Urinary bladder (tissue), 4 donors: ENCODE data around the gene OPRL1. TPM values are rescaled to one million over a fixed set of nuclear protein-coding genes. Genes with fewer than 3 reads are reported as not detected.

ENCODE experiments used
- DNase-seq: peaks from one replicate; pipeline ENCODE4 v3.0.0-alpha.2; 2015; ENCODE audit errors: extremely low spot score
- H3K27ac ChIP-seq: one replicate; pipeline ENCODE4 v1.5.1; 2013; ENCODE audit warnings: low read depth, mild to moderate bottlenecking, moderate library complexity
- H3K36me3 ChIP-seq: one replicate; pipeline ENCODE4 v1.6.1; 2013; ENCODE audit warnings: mild to moderate bottlenecking, moderate library complexity; ENCODE audit not compliant: insufficient read depth
- H3K4me1 ChIP-seq: one replicate; pipeline ENCODE4 v1.6.1; 2013; ENCODE audit warnings: mild to moderate bottlenecking, moderate library complexity; ENCODE audit not compliant: insufficient read depth
- H3K4me3 ChIP-seq: one replicate; pipeline ENCODE4 v1.5.1; 2013; ENCODE audit warnings: low read depth, low read length
- WGBS: extraction: QIAGEN DNeasy Blood & Tissue Kit; methylation state at CpG from one replicate; pipeline ENCODE4 v1.1.7; 2013; 5-methylcytosine and 5-hydroxymethylcytosine counted together
- polyA plus RNA-seq: library from polyadenylated mRNA; stranded (reverse); fragments of 200-250 nt; gene quantifications from one replicate; pipeline ENCODE4 v1.2.3, GENCODE V29; 2013
- total RNA-seq: library from RNA; depleted of rRNA; stranded (reverse); fragments of >200 nt; gene quantifications from one replicate; pipeline ENCODE4 v1.2.3, GENCODE V29; 2014
- donor health status: healthy with polysubstance abuse.
- donor health status: healthy.

The OPRL1 gene
- total and polyA plus RNA-seq, 2 donors: 0.67 to 1.1 TPM

DNA sequence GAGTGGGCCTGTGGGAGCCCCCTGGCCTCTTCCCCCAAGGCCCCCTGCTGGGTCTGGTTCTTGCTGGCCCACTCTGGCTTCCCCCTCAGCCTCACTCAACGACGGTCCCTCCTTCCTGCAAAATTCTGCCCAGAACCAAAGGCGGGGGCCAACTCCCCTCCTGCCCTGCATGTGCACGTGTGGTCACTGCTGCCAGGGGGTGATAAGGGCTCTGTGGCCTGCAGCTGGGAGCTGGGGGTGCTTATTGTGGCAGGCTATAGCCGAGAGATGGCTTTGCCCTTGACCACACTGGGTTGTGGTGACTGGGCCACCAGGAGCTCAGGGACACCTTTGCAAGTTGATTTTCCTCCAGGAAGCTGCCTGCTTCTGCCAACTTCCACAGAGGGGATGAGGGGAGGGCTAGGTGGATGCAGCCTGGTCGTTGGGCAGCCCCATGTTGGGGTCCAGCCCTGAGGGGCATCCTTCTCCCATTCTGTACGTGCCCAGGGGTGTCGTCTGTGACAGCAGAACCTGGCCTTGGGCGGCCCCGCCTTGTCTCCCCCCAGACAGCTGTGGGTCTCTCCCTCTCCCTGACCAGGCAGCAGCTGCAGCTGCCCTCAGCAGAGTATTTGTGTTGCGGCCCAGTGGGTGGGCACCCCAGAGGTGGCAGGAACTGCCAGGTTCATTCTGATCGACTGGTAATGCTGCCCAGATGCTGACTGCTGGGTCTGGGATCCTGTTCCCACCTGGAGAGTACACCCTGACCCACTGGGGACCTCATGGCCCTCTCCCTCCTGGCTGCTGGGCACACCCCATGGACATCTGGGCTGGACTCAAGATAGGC, 11.3 kb upstream of the OPRL1 start:
- DNase-seq: no peak
- WGBS: 77% methylated on average over 12 of the region's 12 CpGs
- Histone ChIP-seq H3K27ac (no peak overlapping the region), H3K4me3 (no peak overlapping the region), H3K4me1 (no peaks in the 10 kb centered on the region), H3K36me3 (no peaks in the 10 kb centered on the region)

DNA sequence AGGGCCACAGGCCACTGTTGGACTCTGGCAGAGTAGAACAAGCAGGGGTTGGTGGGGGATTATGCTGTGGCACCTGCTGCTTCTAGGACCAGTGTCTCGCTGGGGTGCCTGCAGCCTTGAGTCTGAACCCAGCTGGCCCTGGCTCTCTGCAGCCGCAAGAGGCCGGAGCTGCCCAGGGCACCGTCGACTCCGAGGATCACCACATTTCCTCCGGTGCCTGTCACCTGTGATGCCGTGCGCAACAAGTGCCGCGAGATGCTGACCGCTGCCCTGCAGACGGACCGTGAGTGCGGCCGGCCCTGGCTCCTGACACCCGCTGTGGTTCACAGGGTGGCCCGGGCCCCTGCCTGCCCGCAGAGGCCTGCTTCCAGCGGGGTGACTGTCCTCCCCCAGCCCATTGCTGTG, 10.7 kb upstream of the OPRL1 start:
- Histone ChIP-seq H3K27ac (no peak overlapping the region), H3K36me3 (no peaks in the 10 kb centered on the region), H3K4me1 (no peaks in the 10 kb centered on the region), H3K4me3 (no peak overlapping the region)
- no peak for DNase-seq
- 90% methylated on average over 20 of the region's 20 CpGs for WGBS

DNA sequence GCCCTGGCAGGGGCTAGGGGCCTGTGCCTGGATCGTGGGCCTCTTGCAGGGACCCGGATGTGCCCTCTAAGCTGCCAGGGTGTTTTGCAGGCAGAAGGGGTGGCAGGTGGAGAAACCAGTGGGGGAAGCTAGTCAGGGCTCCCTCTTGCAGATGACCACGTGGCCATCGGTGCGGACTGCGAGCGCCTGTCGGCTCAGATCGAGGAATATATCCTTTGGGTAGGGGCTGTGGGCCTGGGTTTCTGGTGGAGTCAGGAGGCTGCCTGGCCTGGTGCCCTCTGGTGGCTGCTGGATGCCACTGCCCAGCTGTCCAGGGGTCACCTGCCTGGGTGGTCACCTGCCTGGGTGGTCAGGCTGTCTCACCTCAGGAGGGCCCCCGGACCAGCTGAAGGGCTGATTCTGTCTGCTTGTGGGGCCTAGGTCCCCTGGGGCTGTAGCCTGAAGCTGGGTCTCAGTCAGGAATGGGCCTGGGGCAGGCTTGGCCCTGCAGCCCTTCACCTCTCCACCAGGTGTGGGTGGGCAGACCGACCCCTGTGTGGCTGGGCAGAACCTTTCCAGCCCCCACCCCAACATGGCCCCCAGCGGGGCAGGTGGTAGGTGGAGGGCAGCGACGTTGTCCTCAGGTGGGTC, 10.2 kb upstream of the OPRL1 start:
- WGBS: 56% methylated on average over 14 of the region's 14 CpGs
- H3K36me3 ChIP-seq: no peaks in the 10 kb centered on the region
- no peak for DNase-seq

DNA sequence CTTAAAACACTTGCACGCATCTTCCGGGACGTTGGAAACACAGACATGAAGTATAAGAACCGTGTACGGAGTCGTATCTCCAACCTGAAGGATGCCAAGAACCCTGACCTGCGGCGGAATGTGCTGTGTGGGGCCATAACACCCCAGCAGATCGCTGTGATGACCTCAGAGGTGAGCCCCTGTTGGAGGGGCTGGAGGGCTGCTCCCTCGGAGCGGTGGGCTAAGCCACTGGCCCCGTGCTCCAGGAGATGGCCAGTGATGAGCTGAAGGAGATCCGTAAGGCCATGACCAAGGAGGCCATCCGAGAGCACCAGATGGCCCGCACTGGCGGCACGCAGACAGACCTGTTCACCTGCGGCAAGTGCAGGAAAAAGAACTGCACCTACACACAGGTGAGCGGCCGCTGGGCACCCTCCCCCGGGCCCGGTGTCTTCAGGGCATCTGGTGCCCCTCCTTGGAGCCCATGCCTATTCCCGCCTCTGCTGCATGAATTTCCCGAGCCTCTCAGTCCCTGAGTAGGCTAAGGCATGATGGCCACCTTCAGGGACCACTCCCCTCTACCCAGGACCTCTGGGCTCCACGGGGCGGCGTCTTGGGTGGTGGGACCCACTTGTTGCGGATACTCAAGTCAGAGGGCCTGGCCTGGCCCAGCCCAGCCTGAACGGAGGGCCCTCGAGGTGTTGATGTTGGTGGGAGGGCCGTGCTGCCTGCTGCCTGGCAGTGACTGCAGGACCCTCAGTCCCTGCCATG, 9.5 kb upstream of the OPRL1 start:
- no peak overlapping the region for H3K27ac ChIP-seq
- WGBS: 93% methylated on average over 31 of the region's 31 CpGs
- H3K4me3 ChIP-seq: no peak overlapping the region
- no peaks in the 10 kb centered on the region for H3K4me1 ChIP-seq
- DNase-seq: no peak
- no peaks in the 10 kb centered on the region for H3K36me3 ChIP-seq

More for the DNA sequence above, 10.2 kb upstream of the OPRL1 start:
- Histone ChIP-seq H3K4me1 (no peaks in the 10 kb centered on the region), H3K4me3 (no peak overlapping the region), H3K27ac (no peak overlapping the region)

DNA sequence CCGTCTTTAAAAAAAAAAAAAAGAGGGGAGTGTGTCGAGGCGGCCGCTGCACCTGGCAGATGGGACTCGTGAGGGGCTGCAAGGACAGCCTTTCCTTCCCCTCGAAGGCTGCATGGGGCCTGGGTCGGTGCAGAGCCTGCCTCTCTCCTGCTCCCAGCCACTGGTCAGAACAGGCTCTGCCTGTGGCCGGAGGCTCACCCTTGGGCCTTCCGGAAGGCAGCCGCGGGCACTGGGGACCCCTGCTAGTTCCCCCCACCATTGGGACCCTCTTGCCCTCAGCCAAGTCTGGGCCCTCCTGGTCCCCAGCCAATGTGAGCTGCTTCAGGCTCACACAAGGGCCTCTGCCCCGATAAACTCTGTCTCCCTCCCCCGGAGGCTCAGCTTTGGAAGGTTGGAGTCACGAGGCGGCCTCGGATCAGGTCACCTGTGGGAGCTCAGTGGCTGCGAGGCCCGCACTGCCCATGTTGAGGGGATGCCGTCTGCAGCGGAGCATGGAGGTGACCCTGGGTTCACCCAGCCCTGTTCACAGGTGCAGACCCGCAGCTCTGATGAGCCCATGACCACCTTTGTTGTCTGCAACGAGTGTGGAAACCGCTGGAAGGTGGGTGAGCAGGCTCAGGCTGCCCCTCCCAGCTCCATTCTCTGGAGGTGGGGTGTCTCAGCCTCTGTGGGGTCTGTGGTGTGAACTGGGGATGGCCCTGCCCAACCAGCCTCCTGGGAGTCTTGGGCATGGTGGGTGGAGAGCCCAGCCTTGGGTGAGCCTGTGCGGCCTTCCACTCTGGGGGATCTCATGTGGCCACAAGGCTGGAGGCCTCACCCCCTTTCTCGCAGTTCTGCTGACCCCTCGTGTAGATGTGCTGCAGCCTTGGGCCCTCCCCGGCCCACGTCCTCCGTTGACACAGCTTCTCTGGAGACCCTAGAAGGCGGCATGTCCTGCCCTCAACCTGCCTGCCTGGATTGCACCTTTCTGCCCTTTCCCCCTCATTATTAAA, 8.2 kb upstream of the OPRL1 start:
- 88% methylated on average over 30 of the region's 30 CpGs for WGBS
- no peak for DNase-seq
- H3K4me1 ChIP-seq: no peaks in the 10 kb centered on the region
- H3K27ac ChIP-seq: no peak overlapping the region
- no peaks in the 10 kb centered on the region for H3K36me3 ChIP-seq
- H3K4me3 ChIP-seq: no peak overlapping the region

DNA sequence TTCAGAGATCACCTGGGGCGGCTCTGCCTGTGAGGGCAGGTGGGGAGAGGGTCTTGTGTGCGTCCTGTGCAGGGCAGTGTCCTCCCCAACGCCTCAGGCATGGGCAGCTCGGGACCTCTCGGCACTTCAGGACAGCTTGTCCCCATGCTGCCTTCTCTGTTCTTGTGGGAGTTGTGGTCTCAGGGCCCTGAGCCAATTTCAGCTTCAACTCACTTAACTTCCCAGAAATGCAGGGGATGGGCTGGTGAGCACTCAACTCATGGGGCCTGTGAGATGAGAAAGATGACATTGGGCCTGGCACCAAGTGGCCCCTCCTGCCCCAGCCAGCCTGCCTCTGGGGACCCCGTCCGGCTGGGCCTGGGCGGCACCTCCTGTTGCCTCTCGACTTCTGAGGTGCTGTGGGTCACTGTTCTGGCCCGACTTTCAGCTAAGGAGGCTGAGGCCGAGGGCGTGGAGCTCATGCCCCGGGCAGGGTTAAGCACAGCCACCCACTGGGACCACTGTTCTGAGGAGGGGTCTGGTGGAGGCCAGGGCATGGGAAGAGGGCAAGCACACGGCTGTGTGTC, 7.3 kb upstream of the OPRL1 start:
- no peak for DNase-seq
- H3K4me1 ChIP-seq: no peaks in the 10 kb centered on the region
- WGBS: 84% methylated on average over 14 of the region's 14 CpGs
- no peaks in the 10 kb centered on the region for H3K36me3 ChIP-seq
- H3K4me3 ChIP-seq: no peak overlapping the region
- no peak overlapping the region for H3K27ac ChIP-seq

DNA sequence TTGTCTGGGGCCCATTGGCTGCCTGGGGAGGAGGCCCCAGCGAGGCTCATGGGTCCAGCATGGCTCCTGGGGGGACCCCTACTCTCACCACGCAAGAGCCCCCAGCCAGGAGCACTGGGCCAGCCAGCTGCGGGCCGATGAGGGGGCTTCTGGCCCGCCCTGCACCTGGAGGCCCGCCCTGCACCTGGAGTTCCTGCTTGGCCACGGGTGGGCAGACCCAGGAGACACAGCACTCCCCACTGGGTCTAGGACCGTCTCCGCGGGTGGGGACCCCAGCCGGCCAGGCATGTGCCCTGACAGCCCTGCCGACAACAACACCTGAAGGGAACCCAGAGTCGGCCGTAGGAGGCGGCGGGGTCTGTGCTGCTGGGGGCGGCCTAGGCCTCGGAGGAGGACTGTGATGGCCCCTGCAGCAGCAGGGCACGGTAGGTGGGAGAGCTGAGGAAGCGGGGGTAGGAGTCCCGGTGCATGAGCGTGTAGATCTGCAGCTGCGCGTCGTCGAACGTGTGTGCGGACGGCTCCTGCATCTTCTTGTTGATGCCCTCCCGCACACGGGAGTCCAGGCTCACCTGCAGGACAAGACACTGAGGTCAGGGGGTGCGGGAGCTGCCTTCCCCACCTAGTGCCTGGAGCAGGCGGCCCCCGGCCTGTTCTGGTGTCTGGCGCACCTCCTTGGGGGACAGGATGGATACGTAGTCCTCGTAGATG, 6.3 kb upstream of the OPRL1 start:
- peaks cover under 1% of the 10 kb centered on the region for H3K4me1 ChIP-seq
- DNase-seq: no peak
- WGBS: 91% methylated on average over 37 of the region's 37 CpGs
- H3K27ac ChIP-seq: no peak overlapping the region
- no peak overlapping the region for H3K4me3 ChIP-seq
- no peaks in the 10 kb centered on the region for H3K36me3 ChIP-seq

DNA sequence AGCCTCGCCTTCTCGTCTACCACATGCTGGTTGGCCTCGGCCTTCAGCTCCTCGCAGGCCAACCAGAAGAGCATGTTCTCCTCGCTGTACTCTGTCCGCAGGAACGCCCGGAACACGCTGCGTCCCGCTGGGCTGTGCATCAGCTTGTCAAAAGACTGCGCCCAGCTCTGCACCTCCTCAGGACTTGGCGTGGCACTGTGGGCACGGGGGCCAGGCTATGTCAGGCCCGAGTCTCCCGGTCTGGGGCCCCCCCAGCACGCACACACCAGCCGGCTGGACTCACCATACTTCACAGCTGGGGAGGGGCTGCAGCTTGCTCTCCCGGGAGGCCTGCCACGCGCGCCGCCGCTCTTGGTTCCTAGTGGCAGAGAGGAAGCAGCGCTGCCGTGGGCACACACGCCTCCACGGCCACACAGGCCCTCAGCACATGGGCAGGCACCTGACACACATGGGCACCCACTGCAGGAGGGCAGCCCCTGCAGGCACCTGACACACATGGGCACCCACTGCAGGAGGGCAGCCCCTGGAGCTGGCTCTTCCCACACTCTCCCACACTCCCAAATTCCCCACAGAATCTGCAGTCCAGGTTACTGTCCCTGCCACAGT, 5.6 kb upstream of the OPRL1 start:
- H3K4me1 ChIP-seq: peaks cover 2% of the 10 kb centered on the region
- no peak overlapping the region for H3K27ac ChIP-seq
- no peak overlapping the region for H3K4me3 ChIP-seq
- no peaks in the 10 kb centered on the region for H3K36me3 ChIP-seq
- DNase-seq: no peak
- 89% methylated on average over 28 of the region's 28 CpGs for WGBS

DNA sequence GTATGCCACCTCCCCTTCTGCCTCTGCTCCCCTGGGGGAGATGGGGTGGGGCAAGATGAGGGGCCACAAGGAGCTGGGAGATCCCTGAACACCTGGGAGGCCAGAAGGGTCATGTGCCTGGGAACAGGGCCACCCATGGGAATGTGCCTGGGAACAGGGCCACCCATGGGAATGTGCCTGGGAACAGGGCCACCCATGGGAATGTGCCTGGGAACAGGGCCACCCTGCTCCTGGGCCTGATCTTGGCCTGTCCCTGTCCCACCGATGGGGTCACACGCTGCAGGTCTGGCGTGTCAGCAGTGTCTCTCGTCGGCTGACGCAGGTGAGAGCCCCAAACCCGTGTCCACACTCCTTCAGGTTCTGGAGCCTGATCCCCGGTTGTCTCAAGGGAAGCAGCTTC, 4.9 kb upstream of the OPRL1 start:
- H3K36me3 ChIP-seq: no peaks in the 10 kb centered on the region
- peaks cover 2% of the 10 kb centered on the region for H3K4me1 ChIP-seq
- 92% methylated on average over 8 of the region's 8 CpGs for WGBS
- no peak overlapping the region for H3K4me3 ChIP-seq
- H3K27ac ChIP-seq: no peak overlapping the region
- DNase-seq: no peak

DNA sequence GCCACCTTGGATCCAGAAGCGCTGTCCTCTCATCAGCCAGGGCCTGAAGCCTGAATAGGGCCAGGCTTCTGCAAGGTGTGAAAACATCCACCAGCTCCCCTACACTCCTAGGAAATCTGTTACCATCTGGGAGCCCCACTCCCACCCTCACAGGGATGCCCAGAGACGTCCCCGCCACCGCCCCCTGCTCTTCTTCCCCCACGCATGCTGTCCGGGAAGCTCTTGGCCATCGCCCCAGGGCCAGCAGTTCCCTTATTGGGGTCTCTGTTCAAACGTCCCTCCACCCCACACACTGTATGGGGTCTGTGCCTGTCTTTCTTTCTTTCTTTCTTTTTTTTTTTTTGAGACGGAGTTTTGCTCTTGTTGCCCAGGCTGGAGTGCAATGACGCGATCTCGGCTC, 4.3 kb upstream of the OPRL1 start:
- 92% methylated on average over 12 of the region's 12 CpGs for WGBS
- Histone ChIP-seq H3K27ac (no peak overlapping the region), H3K4me3 (no peak overlapping the region), H3K4me1 (peaks cover 2% of the 10 kb centered on the region), H3K36me3 (no peaks in the 10 kb centered on the region)
- DNase-seq: no peak

DNA sequence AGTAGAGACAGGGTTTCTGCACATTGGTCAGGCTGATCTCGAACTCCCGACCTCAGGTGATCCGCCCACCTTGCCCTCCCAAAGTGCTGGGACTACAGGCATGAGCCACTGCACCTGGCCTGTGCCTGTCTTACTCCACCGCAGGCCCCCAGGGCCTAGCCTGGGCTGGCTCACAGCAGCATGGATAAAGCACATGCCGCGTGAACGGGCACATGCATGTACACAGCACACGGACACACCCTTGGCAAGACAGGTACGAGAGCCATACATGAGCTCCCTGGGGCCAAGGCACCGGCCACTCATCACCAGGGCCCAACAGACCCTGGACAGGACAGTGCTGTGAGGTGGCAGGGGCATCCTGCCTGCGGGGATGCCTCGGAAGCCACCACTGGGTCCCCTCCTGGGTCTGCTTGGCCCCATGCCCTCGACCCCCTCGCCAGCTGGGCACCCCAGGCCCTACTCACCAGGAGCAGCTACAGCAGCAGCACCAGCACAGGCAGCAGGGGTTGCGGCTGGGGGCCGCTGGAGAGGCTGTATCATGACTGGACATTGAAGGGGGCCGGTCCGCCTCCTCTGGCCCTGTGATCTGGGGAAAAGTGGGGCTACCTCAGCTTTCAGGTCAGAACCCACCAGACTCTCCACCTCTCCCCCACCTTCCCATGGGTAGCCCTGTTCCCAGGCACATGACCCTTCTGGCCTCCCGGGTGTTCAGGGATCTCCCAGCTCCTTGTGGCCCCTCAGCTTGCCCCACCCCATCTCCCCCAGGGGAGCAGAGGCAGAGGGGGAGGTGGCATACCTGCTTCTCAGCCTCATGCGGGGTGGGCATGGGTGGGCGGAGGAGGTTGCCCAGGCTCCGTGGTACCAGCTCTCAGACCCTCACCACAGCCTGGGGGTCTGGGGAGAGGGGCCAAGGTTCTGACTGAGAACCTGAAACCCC, 3.6 kb upstream of the OPRL1 start:
- DNase-seq: no peak
- H3K27ac ChIP-seq: no peak overlapping the region
- peaks cover 2% of the 10 kb centered on the region for H3K4me1 ChIP-seq
- WGBS: 94% methylated on average over 20 of the region's 22 CpGs
- no peak overlapping the region for H3K4me3 ChIP-seq
- H3K36me3 ChIP-seq: no peaks in the 10 kb centered on the region
